Measurements from ENCODE around the gene HOATZ. TPM values are rescaled to one million over a fixed set of nuclear protein-coding genes. Genes with fewer than 3 reads are reported as not detected.

Gene HOATZ
- polyA plus RNA-seq, 1 of the 3 experiments (the other 2 are of a cell fraction), result 4.9 TPM

DNA sequence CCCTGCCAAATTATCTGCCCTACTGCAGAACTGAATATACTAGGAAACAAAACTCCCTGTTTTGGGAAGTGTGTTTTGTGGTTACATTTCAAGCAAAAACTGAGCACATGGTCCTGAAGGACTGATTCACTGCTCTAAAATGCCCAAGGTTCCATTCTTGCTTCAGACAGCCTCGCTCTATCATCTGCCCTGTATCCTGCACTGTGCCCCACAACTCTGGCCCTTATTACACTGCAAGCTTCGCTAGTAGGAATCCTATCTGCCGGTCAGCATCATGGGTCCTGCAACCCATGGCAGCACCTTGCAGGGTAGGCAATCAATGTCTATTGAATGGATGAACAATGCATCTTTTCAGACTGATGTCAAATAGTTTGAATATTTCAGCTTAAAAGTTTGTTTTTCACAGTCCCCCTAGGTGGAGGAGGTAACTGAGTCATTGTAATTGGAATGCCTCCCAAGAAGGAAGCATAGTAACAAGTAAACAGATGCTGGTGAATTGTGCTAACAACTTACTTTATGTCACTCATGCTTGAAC, 47.3 kb downstream of the HOATZ start (continued):
- TF ChIP-seq, protein P1, sequence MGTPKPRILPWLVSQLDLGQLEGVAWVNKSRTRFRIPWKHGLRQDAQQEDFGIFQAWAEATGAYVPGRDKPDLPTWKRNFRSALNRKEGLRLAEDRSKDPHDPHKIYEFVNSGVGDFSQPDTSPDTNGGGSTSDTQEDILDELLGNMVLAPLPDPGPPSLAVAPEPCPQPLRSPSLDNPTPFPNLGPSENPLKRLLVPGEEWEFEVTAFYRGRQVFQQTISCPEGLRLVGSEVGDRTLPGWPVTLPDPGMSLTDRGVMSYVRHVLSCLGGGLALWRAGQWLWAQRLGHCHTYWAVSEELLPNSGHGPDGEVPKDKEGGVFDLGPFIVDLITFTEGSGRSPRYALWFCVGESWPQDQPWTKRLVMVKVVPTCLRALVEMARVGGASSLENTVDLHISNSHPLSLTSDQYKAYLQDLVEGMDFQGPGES (IDR thresholded peaks at IDR 0.05; ENCODE audit: low read depth, low read length), result no peak
- TF ChIP-seq NRF1 (IDR thresholded peaks at IDR 0.05; ENCODE audit: low read depth, low read length) (no peak), TEAD4 (IDR thresholded peaks at IDR 0.05; ENCODE audit: borderline replicate concordance, insufficient read depth) (peak; percentile 69; the same call in 1 of the 2 replicates)
- TF ChIP-seq, protein P2, sequence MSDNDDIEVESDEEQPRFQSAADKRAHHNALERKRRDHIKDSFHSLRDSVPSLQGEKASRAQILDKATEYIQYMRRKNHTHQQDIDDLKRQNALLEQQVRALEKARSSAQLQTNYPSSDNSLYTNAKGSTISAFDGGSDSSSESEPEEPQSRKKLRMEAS (IDR thresholded peaks at IDR 0.05; ENCODE audit: low read depth), result peak; percentile 87

DNA sequence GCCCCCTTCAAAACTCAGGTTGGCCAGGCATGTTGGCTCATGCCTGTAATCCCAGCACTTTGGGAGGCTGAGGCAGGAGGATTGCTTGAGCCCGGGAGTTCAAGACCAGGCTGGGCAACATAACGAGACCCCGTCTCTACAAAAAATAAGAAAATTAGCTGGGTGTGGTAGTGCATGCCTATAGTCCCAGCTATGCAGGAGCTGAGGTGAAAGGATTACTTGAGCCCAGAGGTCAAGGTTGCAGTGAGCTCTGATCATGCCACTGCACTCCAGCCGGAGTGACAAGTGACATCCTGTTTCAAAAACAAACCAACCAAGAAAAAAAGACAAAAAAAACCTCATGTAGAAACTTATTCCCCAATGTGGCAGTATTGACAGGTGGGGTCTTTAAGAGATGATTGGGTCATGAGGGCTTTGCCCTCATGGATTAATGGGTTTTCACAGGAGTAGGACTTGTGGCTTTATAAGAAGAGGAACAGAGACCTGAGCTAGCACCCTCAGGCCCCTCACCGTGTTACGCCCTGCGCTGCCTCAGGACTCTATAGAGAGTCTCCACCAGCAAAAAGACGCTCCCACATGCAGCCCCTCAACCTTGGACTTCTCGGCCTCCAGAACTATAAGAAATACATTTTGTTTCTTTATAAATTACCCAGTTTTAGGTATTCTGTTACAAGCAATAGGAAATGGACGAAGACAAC, 48.3 kb downstream of the HOATZ start:
- Histone ChIP-seq H3K9me3 (no peaks in the 10 kb centered on the region), H2AFZ (ENCODE audit: low read depth) (no peak overlapping the region), H3K9me2 (no peaks in the 10 kb centered on the region), H3K79me2 (ENCODE audit: insufficient read depth) (peaks cover 14% of the 10 kb centered on the region; the same call in 1 of the 2 replicates), H4K20me1 (ENCODE audit: insufficient read depth) (no peaks in the 10 kb centered on the region), H3K4me2 (no peak overlapping the region), H3K27ac (ENCODE audit: low read depth in 2 of 2, low read length in 1 of 2) (peak overlapping the region in 1 of 2 experiments; percentile 97; a peak in 3 of 4 replicates), H3K36me3 (replicated peaks in 1 of 2; ENCODE audit: control insufficient read depth in 1 of 2, insufficient read depth in 2 of 2, low read length in 1 of 2) (peaks cover 23 to 51% of the 10 kb centered on the region in 2 experiments), H3F3A (replicated peaks; ENCODE audit: insufficient read depth) (peaks cover 75% of the 10 kb centered on the region), H3K9ac (peak overlapping the region; percentile 41), H3K27me3 (ENCODE audit: insufficient read depth) (no peaks in the 10 kb centered on the region), H3K4me1 (ENCODE audit: control insufficient read depth in 1 of 2, insufficient read depth in 2 of 2, low read depth in 1 of 2, low read length in 1 of 2) (peaks cover 16 to 35% of the 10 kb centered on the region in 2 experiments), H3K4me3 (ENCODE audit: low read depth in 2 of 2, low read length in 1 of 2) (no peak overlapping the region)
- ChIA-PET POLR2A (no interaction called here), CTCF (interaction anchor here (0.8 to 3.3 kb wide), 10 partner anchors 8 to 280 kb away, joined by 3 to 9 read pairs (median 3); no protein-coding TSS in a partner anchor)
- TF ChIP-seq, protein P2 (IDR thresholded peaks at IDR 0.05; ENCODE audit: low read depth), result no peak
- TF ChIP-seq, protein P1 (IDR thresholded peaks at IDR 0.05; ENCODE audit: low read depth, low read length), result no peak
- no peak for TF ChIP-seq CHD2 (IDR thresholded peaks at IDR 0.05; ENCODE audit: low read length, partially characterized antibody)
- 98% methylated on average over 10 of the region's 10 CpGs for WGBS (ENCODE audit: low lambda C conversion rate)
- DNase-seq, result no peak

DNA sequence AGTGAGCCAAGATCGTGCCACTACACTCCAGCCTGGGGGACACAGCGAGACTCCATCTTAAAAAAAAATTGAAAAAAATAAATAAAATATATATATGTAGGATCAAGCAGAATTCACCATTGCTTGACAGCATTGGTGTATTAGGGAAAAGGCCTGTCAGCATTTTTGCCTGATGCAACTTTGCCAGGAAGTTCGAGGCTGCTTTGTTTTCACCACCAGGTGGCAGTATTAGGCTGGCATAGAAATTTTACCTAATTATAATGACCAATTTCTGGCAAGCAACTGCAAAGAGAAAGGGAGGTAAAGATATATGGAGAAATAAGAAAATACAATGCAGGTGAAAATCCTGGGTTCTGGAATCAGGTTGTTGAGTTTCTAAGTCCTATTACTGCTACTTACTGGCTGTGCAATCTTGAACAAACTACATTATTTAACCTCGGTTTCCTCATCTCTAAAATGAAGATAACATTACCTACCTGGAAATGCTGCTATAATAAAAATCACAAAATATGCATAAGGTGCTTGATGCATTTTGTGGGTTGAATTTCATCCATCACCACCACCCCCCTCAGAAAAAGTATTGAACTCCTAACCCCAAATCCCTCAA, 50.6 kb downstream of the HOATZ start:
- Histone ChIP-seq H3K36me3 (replicated peaks in 1 of 2; ENCODE audit: control insufficient read depth in 1 of 2, insufficient read depth in 2 of 2, low read length in 1 of 2) (peaks cover 15 to 34% of the 10 kb centered on the region in 2 experiments), H3K27me3 (ENCODE audit: insufficient read depth) (no peaks in the 10 kb centered on the region), H3K9ac (no peak overlapping the region), H3K4me1 (ENCODE audit: control insufficient read depth in 1 of 2, insufficient read depth in 2 of 2, low read depth in 1 of 2, low read length in 1 of 2) (peaks cover 11 to 22% of the 10 kb centered on the region in 2 experiments; a peak in 3 of 4 replicates), H3F3A (replicated peaks; ENCODE audit: insufficient read depth) (peaks cover 55% of the 10 kb centered on the region), H2AFZ (ENCODE audit: low read depth) (no peak overlapping the region), H3K9me2 (no peaks in the 10 kb centered on the region), H4K20me1 (ENCODE audit: insufficient read depth) (no peaks in the 10 kb centered on the region), H3K4me3 (ENCODE audit: low read depth in 2 of 2, low read length in 1 of 2) (no peak overlapping the region; a peak in 1 of 4 replicates), H3K4me2 (no peak overlapping the region), H3K27ac (ENCODE audit: low read depth in 2 of 2, low read length in 1 of 2) (peak overlapping the region in 1 of 2 experiments; percentile 56; a peak in 2 of 4 replicates), H3K79me2 (ENCODE audit: insufficient read depth) (no peaks in the 10 kb centered on the region), H3K9me3 (no peaks in the 10 kb centered on the region)
- CTCF ChIA-PET, result interaction anchor here (0.7 to 2.4 kb wide), 11 partner anchors 11 to 276 kb away, joined by 3 to 16 read pairs (median 4); no protein-coding TSS in a partner anchor
- TF ChIP-seq, protein P3, sequence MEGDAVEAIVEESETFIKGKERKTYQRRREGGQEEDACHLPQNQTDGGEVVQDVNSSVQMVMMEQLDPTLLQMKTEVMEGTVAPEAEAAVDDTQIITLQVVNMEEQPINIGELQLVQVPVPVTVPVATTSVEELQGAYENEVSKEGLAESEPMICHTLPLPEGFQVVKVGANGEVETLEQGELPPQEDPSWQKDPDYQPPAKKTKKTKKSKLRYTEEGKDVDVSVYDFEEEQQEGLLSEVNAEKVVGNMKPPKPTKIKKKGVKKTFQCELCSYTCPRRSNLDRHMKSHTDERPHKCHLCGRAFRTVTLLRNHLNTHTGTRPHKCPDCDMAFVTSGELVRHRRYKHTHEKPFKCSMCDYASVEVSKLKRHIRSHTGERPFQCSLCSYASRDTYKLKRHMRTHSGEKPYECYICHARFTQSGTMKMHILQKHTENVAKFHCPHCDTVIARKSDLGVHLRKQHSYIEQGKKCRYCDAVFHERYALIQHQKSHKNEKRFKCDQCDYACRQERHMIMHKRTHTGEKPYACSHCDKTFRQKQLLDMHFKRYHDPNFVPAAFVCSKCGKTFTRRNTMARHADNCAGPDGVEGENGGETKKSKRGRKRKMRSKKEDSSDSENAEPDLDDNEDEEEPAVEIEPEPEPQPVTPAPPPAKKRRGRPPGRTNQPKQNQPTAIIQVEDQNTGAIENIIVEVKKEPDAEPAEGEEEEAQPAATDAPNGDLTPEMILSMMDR (IDR thresholded peaks at IDR 0.05), result peak; percentile 89
- no peak for TF ChIP-seq CHD2 (IDR thresholded peaks at IDR 0.05; ENCODE audit: low read length, partially characterized antibody)
- peak; percentile 76 for TF ChIP-seq SMC3 (IDR thresholded peaks at IDR 0.05; ENCODE audit: low read depth, low read length)
- TF ChIP-seq RAD21 (IDR thresholded peaks at IDR 0.05; ENCODE audit: low read length), result peak; percentile 89
- peak; percentile 39; the same call in 1 of the 2 replicates for TF ChIP-seq SIN3A (IDR thresholded peaks at IDR 0.05; ENCODE audit: borderline replicate concordance, low read depth, low read length)
- no peak for TF ChIP-seq EP300 (IDR thresholded peaks at IDR 0.05; ENCODE audit: borderline replicate concordance in 1 of 2, low read depth in 1 of 2, low read length in 1 of 2)
- no peak for TF ChIP-seq FOSL2 (IDR thresholded peaks at IDR 0.05; ENCODE audit: borderline replicate concordance, low read depth)
- peak; percentile 27; the same call in 1 of the 2 replicates for TF ChIP-seq NFIC (IDR thresholded peaks at IDR 0.05; ENCODE audit: borderline replicate concordance)
- 0 out of 2 replicates have a peak, but pooled peaks have one; percentile 2 for TF ChIP-seq JUND (IDR thresholded peaks at IDR 0.05)
- 66% methylated on average over 4 of the region's 4 CpGs for WGBS (ENCODE audit: low lambda C conversion rate)
- peak; percentile 48 for DNase-seq
- POLR2A ChIA-PET, result no interaction called here

Data from SK-N-SH (cell line).